GM12878 (cell line): ENCODE results near the gene ATP6V0D1. TPM values are rescaled to one million over a fixed set of nuclear protein-coding genes. Genes with fewer than 3 reads are reported as not detected.

Experiments
- ELK1 ChIP-seq: IDR thresholded peaks from 2 replicates; pipeline ENCODE4 v1.6.1; 2012; ENCODE audit warnings: low read depth, low read length, improper control_type of control experiment
- IRF3 ChIP-seq: fragments of 450-650 bp; IDR thresholded peaks from 2 replicates; pipeline ENCODE4 v1.6.1; 2014; ENCODE audit warnings: mild to moderate bottlenecking
- NFYA ChIP-seq: IDR thresholded peaks from 2 replicates; pipeline ENCODE4 v1.6.1; 2011; ENCODE audit warnings: low read depth, mild to moderate bottlenecking, low read length, improper control_type of control experiment, borderline replicate concordance
- NR2C2 ChIP-seq: IDR thresholded peaks from 2 replicates; pipeline ENCODE4 v1.6.1; 2011; ENCODE audit warnings: borderline replicate concordance, low read depth; ENCODE audit not compliant: control insufficient read depth, insufficient read length
- NR2F1 ChIP-seq: fragments of 450-650 bp; conservative IDR thresholded peaks from 2 replicates; pipeline ENCODE4 v1.6.1; 2017; ENCODE audit warnings: mild to moderate bottlenecking
- ZBED1 ChIP-seq: IDR thresholded peaks from 2 replicates; pipeline ENCODE4 v1.6.1; 2016; ENCODE audit warnings: borderline replicate concordance
- ZBTB33 ChIP-seq: fragments of 450-650 bp; IDR thresholded peaks from 2 replicates; pipeline ENCODE4 v1.6.1; 2017; ENCODE audit warnings: mild to moderate bottlenecking
- polyA plus RNA-seq, 11 experiments: library from polyadenylated mRNA; depleted of rRNA in 4 of 11; unstranded in 6 of 11; stranded (reverse) in 5 of 11; fragments of >200 nt; fragmentation: Nextera tagmentation in 4 of 11; fragmentation: Illumina TruSeq in 1 of 11; extraction: Ambion mirVana in 4 of 11; extraction: Trizol in 1 of 11; gene quantifications; 1 replicate in 1 of 11; 2 replicates in 10 of 11; pipeline versions ENCODE4 v1.2.1 to v1.2.3, GENCODE V29; 2011 to 2016; ENCODE audit warnings: inconsistent platforms in 2 of 11, missing spikeins in 2 of 11, low read depth in 1 of 11
- total RNA-seq, 4 experiments: library from RNA; depleted of rRNA in 3 of 4; stranded (reverse); fragments of >200 nt in 3 of 4; fragmentation: Illumina TruSeq in 1 of 4; extraction: Trizol in 1 of 4; gene quantifications; 2 replicates each; pipeline versions ENCODE4 v1.2.1 to v1.2.3, GENCODE V29; 2013 to 2021

Gene ATP6V0D1
- total and polyA plus RNA-seq, 10 of the 15 experiments (the other 5 are each of a cell fraction or from before 2014, with no cell fraction given), result 28.1 to 141 (median 70.3) TPM

- TF ChIP-seq ZBTB33 (no peak), NR2F1 (no peak), ELK1 (no peak), NFYA (no peak), ZBED1 (no peak), IRF3 (no peak), NR2C2 (no peak)
Observed at GRCh38 chr16:67390816-67391423, 90.0 kb downstream of the ATP6V0D1 start (continued).
